Ramos (cell line): Measurements from ENCODE around the gene APOL4.
"Not testable (repeated sequence)": the region's sequence is repeated elsewhere in the genome, so short reads cannot be mapped to it uniquely, and the experiment has no call there.

Source experiments
- in situ Hi-C: fragments of 300-500 bp; cut with MboI; formaldehyde crosslinking; loops from one replicate; pipeline ENCODE4 v1.14.3; 2022; ENCODE audit warnings: low sequenced_read_pairs; ENCODE audit not compliant: unreplicated experiment

APOL4 gene

GRCh38 chr22:36191106-36191836 lies 10.3 kb downstream of the APOL4 start:
- in situ Hi-C loops = no loop called here

- in situ Hi-C loops = not testable (repeated sequence)
Observed at GRCh38 chr22:36187862-36188261, 13.7 kb downstream of the APOL4 start.

- in situ Hi-C loops = no loop called here
Observed at GRCh38 chr22:36185828-36186624, 15.6 kb downstream of the APOL4 start.

GRCh38 chr22:36184433-36185025 lies 17.1 kb downstream of the APOL4 start:
- in situ Hi-C loops = loop anchor here (5.0 kb wide), 1 partner anchor 42 kb away; no protein-coding TSS in a partner anchor

GRCh38 chr22:36183446-36183845 lies 18.2 kb downstream of the APOL4 start:
- in situ Hi-C loops = loop anchor here (5.0 kb wide), 1 partner anchor 41 kb away; no protein-coding TSS in a partner anchor

GRCh38 chr22:36182857-36183256 lies 18.8 kb downstream of the APOL4 start:
- in situ Hi-C loops = loop anchor here (5.0 kb wide), 1 partner anchor 41 kb away; no protein-coding TSS in a partner anchor

- in situ Hi-C loops = loop anchor here (5.0 kb wide), 1 partner anchor 40 kb away; no protein-coding TSS in a partner anchor
Observed at GRCh38 chr22:36182056-36182455, 19.6 kb downstream of the APOL4 start.

GRCh38 chr22:36180928-36181327 lies 20.7 kb downstream of the APOL4 start:
- in situ Hi-C loops = loop anchor here (5.0 kb wide), 1 partner anchor 39 kb away; no protein-coding TSS in a partner anchor

- in situ Hi-C loops = loop anchor here (5.0 kb wide), 1 partner anchor 38 kb away; no protein-coding TSS in a partner anchor
Observed at GRCh38 chr22:36180038-36180880, 21.4 kb downstream of the APOL4 start.

- in situ Hi-C loops = no loop called here
Observed at GRCh38 chr22:36177160-36177559, 24.4 kb downstream of the APOL4 start.

- in situ Hi-C loops = no loop called here
Observed at GRCh38 chr22:36175892-36176291, 25.7 kb downstream of the APOL4 start.

GRCh38 chr22:36171941-36172340 lies 29.7 kb downstream of the APOL4 start:
- in situ Hi-C loops = no loop called here

- in situ Hi-C loops = no loop called here
Observed at GRCh38 chr22:36166518-36167220, 34.9 kb downstream of the APOL4 start.

- in situ Hi-C loops = no loop called here
Observed at GRCh38 chr22:36166086-36166485, 35.5 kb downstream of the APOL4 start.

GRCh38 chr22:36165141-36165540 lies 36.5 kb downstream of the APOL4 start:
- in situ Hi-C loops = no loop called here

GRCh38 chr22:36164621-36165020 lies 37.0 kb downstream of the APOL4 start:
- in situ Hi-C loops = no loop called here

- in situ Hi-C loops = no loop called here
Observed at GRCh38 chr22:36163497-36163896, 38.1 kb downstream of the APOL4 start.

- in situ Hi-C loops = no loop called here
Observed at GRCh38 chr22:36162127-36163034, 39.2 kb downstream of the APOL4 start.
